H1 (cell line): ENCODE measurements around the gene KRCC1. TPM values are rescaled to one million over a fixed set of nuclear protein-coding genes. Genes with fewer than 3 reads are reported as not detected.

ENCODE experiments used
- CEBPB ChIP-seq: IDR thresholded peaks from 2 replicates; pipeline ENCODE4 v1.6.1; 2012; ENCODE audit warnings: low read depth, low read length
- CREB1 ChIP-seq: IDR thresholded peaks from 2 replicates; pipeline ENCODE4 v1.6.1; 2012; ENCODE audit warnings: inconsistent platforms
- EGR1 ChIP-seq: IDR thresholded peaks from 2 replicates; pipeline ENCODE4 v1.6.1; 2011; ENCODE audit warnings: low read depth, low read length, borderline replicate concordance
- FOSL1 ChIP-seq: IDR thresholded peaks from 2 replicates; pipeline ENCODE4 v1.6.1; 2011; ENCODE audit warnings: mild to moderate bottlenecking, low read depth, low read length, moderate library complexity; ENCODE audit not compliant: insufficient read depth
- KDM1A ChIP-seq: fragments of 200-600, 300-600 bp; sonication (generic); IDR thresholded peaks from 2 replicates; pipeline ENCODE4 v1.7.1; 2016; ENCODE audit warnings: mild to moderate bottlenecking, low read length, borderline replicate concordance
- SIN3A ChIP-seq, 2 experiments: IDR thresholded peaks in 1 of 2; conservative IDR thresholded peaks in 1 of 2; 2 replicates each; pipeline ENCODE4 v1.6.1; 2011 to 2012; ENCODE audit warnings: low read length in 2 of 2, improper control_type of control experiment in 1 of 2, low read depth in 1 of 2, mild to moderate bottlenecking in 1 of 2
- polyA plus RNA-seq, 7 experiments: library from polyadenylated mRNA; depleted of rRNA in 3 of 7; stranded (reverse) in 5 of 7; unstranded in 2 of 7; fragments of >200 nt in 5 of 7; fragments of 200-250 nt in 2 of 7; gene quantifications; 1 replicate in 5 of 7; 2 replicates in 1 of 7; 4 replicates in 1 of 7; pipeline versions ENCODE4 v1.2.1 to v1.2.3, GENCODE V29; 2011 to 2013; ENCODE audit warnings: missing spikeins in 2 of 7, mixed read lengths in 2 of 7
- total RNA-seq: library from RNA; stranded (reverse); fragmentation: NEBNext Ultra II Directional; extraction: Animal tissue kit (Norgen Biotek cat#: 25700); gene quantifications from 2 replicates; pipeline ENCODE4 v1.2.1, GENCODE V29; 2021
- TF ChIP-seq, protein P1 (sequence below): IDR thresholded peaks from 2 replicates; pipeline ENCODE4 v1.6.1; 2012; ENCODE audit warnings: inconsistent platforms

KRCC1 gene
- total and polyA plus RNA-seq, 2 of the 8 experiments (the other 6 are each of a cell fraction or from before 2014, with no cell fraction given): 5.1 to 8.5 TPM

DNA sequence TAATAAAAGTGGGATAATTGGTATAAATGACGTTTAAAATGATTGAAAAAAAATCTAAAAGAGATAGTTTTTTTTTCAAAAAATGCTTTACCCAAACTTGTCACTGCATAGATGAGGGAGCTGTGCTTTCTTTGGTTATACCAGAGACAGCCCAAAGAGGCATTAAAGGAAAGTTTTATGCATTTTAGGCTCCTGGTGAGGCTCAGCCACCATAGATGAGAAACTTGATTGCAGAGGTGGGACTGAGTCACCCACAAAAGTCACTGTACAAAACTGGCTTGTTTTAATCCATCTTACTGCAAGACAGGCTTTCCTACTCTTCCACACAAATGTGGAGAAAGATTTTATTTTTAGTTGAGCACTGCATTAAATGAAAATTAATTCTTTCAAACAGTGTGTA is 14.5 kb upstream of the KRCC1 start (continued):
- TF ChIP-seq EGR1 (no peak), CEBPB (no peak), CREB1 (no peak), FOSL1 (no peak), SIN3A (conservative IDR thresholded peaks at IDR 0.05 in 1 of 2, IDR thresholded peaks at IDR 0.05 in 1 of 2; ENCODE audit: low read depth in 1 of 2, low read length in 2 of 2) (no peak), KDM1A (no peak)
- TF ChIP-seq, protein P1, sequence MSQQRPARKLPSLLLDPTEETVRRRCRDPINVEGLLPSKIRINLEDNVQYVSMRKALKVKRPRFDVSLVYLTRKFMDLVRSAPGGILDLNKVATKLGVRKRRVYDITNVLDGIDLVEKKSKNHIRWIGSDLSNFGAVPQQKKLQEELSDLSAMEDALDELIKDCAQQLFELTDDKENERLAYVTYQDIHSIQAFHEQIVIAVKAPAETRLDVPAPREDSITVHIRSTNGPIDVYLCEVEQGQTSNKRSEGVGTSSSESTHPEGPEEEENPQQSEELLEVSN: no peak
